Stimulated activated CD4-positive, alpha-beta T cell treated with anti-CD3 and anti-CD28 coated beads, Interleukin-2, amount 100 ng/mL, for 48 hours (primary cell): Measurements from ENCODE around the gene TPK1.
"Not testable (repeated sequence)": the region's sequence is repeated elsewhere in the genome, so short reads cannot be mapped to it uniquely, and the experiment has no call there.

Experiments
- DNase-seq, 2 donors: peaks; one replicate each; pipeline ENCODE4 v3.0.0-alpha.2; 2020

The TPK1 gene

GRCh38 chr7:144606261-144606660 lies 229.6 kb downstream of the TPK1 start:
- no peak for DNase-seq

DNA sequence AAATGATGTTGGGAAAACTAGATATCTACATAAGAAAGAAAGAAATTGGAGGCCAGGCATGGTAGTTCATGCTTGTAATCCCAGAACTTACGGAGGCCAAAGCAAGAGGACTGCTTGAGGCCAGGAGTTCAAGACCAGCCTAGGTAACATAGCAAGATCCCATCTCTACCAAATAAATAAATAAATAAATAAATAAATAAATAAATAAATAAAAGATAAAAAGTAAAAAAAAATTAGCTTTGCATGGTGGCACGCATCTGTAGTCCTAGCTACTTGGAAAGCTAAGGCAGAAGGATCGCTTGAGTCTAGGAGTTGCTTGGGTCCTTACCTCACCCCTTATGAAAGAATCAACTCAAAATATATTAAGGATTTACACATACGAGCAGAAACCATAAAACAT lies 238.9 kb downstream of the TPK1 start:
- DNase-seq, result no peak

DNA sequence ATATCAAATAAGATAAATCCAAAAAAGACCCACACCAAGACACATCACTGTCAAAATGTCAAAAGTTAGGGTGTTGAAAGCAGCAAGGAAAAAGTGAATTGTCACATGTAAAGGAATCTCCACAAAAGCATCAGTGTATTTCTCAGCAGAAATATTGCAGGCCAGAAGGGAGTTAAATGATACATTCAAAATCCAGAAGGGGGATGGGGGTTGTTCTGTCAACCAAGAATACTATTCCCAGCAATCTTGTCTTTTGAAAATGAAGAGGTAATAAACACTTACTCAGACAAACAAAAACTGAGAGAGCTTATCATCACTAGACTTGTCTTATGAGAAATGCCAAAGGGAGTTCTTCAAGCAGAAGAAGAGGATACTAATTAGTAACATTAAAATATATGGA lies 241.3 kb downstream of the TPK1 start:
- no peak for DNase-seq

DNA sequence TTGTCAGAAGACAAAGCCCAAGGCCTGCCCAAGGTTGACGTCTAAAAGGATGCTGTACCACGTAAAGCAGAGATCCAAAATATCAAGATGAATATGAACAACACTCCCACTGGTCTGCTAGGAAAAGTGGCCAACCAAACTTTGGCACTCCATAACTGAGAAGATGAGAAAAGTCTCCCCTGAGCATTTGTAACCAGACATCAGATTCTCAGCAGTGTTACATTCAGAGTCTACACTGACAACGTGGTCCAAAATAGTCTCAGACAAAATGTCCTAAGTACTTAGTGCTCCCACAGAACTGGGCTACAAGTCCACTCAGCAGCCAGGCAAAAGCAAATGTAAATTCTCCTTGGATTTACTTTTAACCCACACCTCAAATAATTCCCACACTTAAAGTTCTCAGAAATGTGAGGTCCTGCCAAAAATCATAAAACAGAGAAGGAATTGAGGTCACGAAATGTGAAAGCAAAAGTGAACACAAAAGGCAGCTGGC lies 247.2 kb downstream of the TPK1 start:
- no peak for DNase-seq

- DNase-seq, result no peak
Measured at GRCh38 chr7:144587701-144588100, 248.2 kb downstream of the TPK1 start.

DNA sequence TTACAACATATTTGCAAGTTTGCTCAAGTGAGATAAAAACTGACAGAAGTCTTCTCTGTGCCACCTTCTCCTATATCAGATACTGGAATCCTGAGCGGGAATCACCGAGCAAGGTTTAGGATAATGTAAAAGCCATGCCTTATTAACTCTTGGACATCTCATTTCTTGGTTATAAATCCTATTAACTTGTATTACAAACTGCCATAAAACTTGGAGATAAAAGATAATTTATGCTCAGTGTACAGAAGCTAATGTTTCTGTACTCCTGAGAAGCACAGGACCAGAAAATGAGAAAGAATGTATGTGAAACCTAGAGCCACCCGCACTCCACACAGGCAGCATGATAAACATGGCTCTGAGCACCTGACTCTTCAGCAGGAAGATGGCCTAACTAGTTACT lies 251.1 kb downstream of the TPK1 start:
- DNase-seq, result no peak

DNA sequence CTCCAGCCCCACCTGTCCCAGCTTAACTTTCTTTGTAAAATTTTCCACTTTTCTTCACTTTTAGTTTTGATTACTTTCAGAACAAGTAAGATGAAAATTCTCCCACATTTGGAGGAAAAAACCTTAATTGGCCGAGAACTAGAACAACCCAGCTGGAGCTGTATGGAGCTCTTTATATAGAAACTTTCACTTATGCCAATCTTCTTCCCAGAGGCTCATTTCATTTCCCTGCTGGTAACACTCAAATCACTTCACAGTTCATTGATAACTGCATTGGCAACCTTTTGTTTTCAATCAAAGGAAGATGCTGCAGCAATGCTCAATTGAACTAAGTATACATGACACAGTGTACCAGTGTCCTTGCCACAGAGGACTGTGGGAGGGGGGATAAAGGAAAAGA lies 256.2 kb downstream of the TPK1 start:
- no peak for DNase-seq

DNA sequence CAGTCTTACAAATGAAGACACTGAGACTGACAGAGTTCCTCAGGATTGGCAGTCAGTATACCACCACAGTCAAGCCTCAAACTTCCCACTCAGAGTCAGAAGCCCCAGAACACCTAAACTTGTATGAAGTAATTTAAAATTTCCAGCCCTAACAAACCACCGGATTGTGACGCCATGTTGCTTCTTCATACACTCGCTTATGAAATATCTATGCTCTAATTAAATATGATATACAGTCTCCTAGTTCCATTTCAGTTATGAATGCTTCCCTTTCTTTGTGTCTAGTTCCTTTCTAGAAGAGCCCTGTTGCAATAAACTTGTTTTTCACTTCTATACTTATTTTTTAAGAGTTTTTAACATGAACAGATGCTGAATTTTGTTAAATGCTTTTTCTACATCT lies 260.4 kb downstream of the TPK1 start:
- DNase-seq, result no peak

DNA sequence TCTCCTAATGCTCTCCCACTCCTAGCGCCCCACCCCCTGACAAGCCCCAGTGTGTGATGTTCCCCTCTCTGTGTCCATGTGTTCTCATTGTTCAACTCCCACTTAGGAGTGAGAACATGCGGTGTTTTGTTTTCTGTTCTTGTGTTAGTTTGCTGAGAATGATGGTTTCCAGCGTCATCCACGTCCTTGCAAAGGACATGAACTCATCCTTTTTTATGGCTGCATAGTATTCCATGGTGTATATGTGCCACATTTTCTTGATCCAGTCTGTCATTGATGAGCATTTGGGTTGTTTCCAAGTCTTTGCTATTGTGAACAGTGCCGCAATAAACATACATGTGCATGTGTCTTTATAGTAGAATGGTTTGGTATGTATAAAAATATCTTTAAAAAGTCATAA lies 261.1 kb downstream of the TPK1 start:
- DNase-seq, result not testable (repeated sequence)

- no peak for DNase-seq
Measured at GRCh38 chr7:144568233-144568632, 267.6 kb downstream of the TPK1 start.

- no peak for DNase-seq
Measured at GRCh38 chr7:144565586-144565985, 270.3 kb downstream of the TPK1 start.

GRCh38 chr7:144549861-144550260 lies 286.0 kb downstream of the TPK1 start:
- no peak for DNase-seq

- no peak for DNase-seq
Measured at GRCh38 chr7:144548556-144548955, 287.3 kb downstream of the TPK1 start.

GRCh38 chr7:144547888-144548287 lies 288.0 kb downstream of the TPK1 start:
- DNase-seq, result no peak

DNA sequence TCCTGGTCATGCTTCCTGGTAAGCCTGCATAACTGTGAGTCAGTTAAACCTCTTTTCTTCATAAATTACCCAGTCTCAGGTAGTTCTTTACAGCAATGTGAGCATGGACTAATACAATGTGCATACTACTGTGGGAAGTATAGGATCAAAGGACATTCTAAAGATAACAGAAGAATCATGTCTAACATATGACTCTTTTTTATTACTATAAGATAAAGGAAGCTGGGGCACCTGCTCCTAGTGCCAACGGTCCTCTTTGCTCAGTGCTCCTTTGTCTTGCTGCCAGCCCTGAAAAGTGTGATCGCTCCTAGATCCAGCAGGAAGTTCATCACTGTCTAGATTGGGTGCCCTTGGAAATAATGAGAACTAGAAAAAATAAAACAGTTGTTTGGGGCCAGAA lies 289.1 kb downstream of the TPK1 start:
- DNase-seq, result no peak

DNA sequence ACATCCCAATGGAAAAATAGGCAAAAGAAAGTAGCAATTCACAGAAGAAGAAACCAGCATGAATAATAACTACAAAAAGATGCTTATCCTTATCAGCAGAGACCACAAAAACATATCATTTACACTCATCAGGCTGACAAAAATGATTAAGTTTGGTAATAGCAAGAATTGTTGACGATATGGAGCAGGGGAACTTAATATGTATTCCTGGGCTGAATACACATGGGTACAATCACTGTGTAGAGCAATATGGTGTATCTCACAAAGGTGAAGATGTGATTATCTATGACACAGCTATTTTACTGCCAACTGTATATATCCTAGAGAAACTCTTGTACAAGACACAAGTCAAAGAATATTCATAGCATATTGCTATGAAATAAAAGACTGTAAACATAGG lies 290.5 kb downstream of the TPK1 start:
- DNase-seq, result no peak

DNA sequence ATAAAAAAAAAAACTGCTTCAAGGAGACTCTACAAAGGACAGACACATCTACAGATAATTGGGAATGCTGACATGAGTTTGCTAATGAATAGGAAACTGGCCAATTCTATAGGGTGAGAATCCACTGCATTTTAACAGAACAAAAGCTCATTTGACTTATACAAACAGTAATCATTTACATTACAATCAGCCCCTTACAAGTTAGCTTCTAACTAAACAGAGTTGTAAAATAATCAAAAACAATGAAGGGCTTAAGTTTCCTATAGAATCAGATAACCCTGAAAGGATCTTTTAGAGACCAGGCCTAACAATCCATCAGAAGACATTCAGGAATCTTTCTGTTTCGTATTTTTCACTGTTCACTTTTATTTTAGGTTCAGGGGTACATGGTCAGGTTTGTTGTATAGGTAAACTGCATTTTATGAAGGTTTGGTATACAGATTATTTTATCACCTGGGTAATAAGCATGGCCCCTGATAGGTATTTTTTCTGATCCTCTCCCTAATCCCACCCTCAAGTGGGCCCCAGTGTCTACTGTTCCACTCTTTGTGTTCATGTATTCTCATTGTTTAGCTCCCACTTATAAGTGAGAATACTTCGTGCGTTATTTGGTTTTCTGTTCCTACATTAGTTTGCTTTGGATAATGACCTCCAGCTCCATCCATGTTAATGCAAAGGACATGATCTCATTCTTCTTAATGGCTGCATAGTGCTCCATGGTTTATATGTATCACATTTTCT lies 301.0 kb downstream of the TPK1 start:
- DNase-seq, result no peak

- no peak for DNase-seq
Measured at GRCh38 chr7:144534196-144534595, 301.7 kb downstream of the TPK1 start.

- no peak for DNase-seq
Measured at GRCh38 chr7:144531181-144531580, 304.7 kb downstream of the TPK1 start.

- DNase-seq, result no peak
Measured at GRCh38 chr7:144529269-144529926, 306.5 kb downstream of the TPK1 start.

GRCh38 chr7:144528536-144529045 lies 307.3 kb downstream of the TPK1 start:
- no peak for DNase-seq

- DNase-seq, result no peak
Measured at GRCh38 chr7:144527051-144527471, 308.8 kb downstream of the TPK1 start.

DNA sequence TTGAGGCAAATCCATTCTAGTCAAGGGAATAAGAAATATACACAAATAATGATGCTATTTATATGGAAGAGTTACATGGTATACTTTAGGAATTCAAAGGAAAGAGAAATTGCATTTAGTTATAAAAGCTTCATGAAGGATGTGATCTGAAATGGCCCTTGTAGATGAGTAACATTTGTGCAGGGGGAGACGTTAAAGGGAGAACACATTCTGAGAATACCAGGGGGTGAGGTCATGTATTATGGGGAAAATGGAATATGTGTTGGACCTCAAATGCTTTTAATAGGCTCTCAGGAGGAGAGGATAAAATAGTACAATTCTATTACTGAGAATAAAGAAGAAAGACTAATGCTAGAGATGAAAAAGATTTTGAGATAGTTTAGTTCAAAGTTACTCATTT lies 309.9 kb downstream of the TPK1 start:
- no peak for DNase-seq

- no peak for DNase-seq
Measured at GRCh38 chr7:144524271-144524670, 311.6 kb downstream of the TPK1 start.
